K562 (cell line): ENCODE results near the gene VAMP4. TPM values are rescaled to one million over a fixed set of nuclear protein-coding genes. Genes with fewer than 3 reads are reported as not detected.
A peak's percentile ranks its signal among the peaks of the same experiment; 100 is the strongest.

Experiments used
- BCL6 ChIP-seq: fragments of 250-450 bp; sonication (Bioruptor Pico); IDR thresholded peaks from 2 replicates; pipeline ENCODE4 v1.4.0; 2020
- BHLHE40 ChIP-seq: IDR thresholded peaks from 2 replicates; pipeline ENCODE4 v1.6.1; 2011; ENCODE audit warnings: low read length, improper control_type of control experiment
- CBX3 ChIP-seq, 2 experiments: IDR thresholded peaks; 1 replicate in 1 of 2; 2 replicates in 1 of 2; pipeline ENCODE4 v1.6.1; 2012; ENCODE audit warnings: inconsistent platforms in 2 of 2, low read length in 2 of 2, borderline replicate concordance in 1 of 2, control low read depth in 1 of 2
- CCAR2 ChIP-seq: fragments of 200-400 bp; formaldehyde crosslinking; IDR thresholded peaks from 2 replicates; pipeline ENCODE4 v1.6.1; 2017; ENCODE audit warnings: mild to moderate bottlenecking, low read depth, low read length
- FOXP1 ChIP-seq: sonication (generic); formaldehyde crosslinking; IDR thresholded peaks from 2 replicates; pipeline ENCODE4 v1.8.0; 2022; ENCODE audit warnings: mild to moderate bottlenecking, missing genetic modification reagents
- HNRNPLL ChIP-seq: fragments of 200-400 bp; formaldehyde crosslinking; IDR thresholded peaks from 2 replicates; pipeline ENCODE4 v1.6.1; 2017; ENCODE audit warnings: low read length, low read depth, mild to moderate bottlenecking; ENCODE audit not compliant: poor library complexity, severe bottlenecking
- L3MBTL2 ChIP-seq: fragments of 450-650 bp; IDR thresholded peaks from 2 replicates; pipeline ENCODE4 v1.6.1; 2016; ENCODE audit warnings: mild to moderate bottlenecking, moderate library complexity
- MAFG ChIP-seq: fragments of 450-650 bp; conservative IDR thresholded peaks from 2 replicates; pipeline ENCODE4 v1.6.1; 2016; ENCODE audit warnings: missing genetic modification characterization, missing compliant biosample characterization
- MCM3 ChIP-seq: fragments of 450-650 bp; IDR thresholded peaks from 2 replicates; pipeline ENCODE4 v1.6.1; 2016
- NFATC3 ChIP-seq: fragments of 450-650 bp; IDR thresholded peaks from 2 replicates; pipeline ENCODE4 v1.6.1; 2017; ENCODE audit warnings: mild to moderate bottlenecking
- RCOR1 ChIP-seq, 2 experiments: IDR thresholded peaks; 2 replicates each; pipeline ENCODE4 v1.6.1; 2012; ENCODE audit warnings: low read depth in 2 of 2, low read length in 2 of 2, borderline replicate concordance in 1 of 2, improper control_type of control experiment in 1 of 2
- SAFB2 ChIP-seq: fragments of 200-400 bp; formaldehyde crosslinking; IDR thresholded peaks from 2 replicates; pipeline ENCODE4 v1.6.1; 2018; ENCODE audit warnings: borderline replicate concordance, low read length, low read depth, moderate library complexity; ENCODE audit not compliant: severe bottlenecking
- SRSF1 ChIP-seq: fragments of 200-400 bp; formaldehyde crosslinking; IDR thresholded peaks from 2 replicates; pipeline ENCODE4 v1.6.1; 2017; ENCODE audit warnings: mild to moderate bottlenecking, low read depth, low read length, moderate library complexity
- TARDBP ChIP-seq: fragments of 450-650 bp; IDR thresholded peaks from 2 replicates; pipeline ENCODE4 v1.6.1; 2016
- TRIM24 ChIP-seq, 2 experiments: fragments of 450-650 bp; IDR thresholded peaks; 2 replicates each; pipeline ENCODE4 v1.6.1; 2016
- ZNF124 ChIP-seq: sonication (generic); formaldehyde crosslinking; IDR thresholded peaks from 2 replicates; pipeline ENCODE4 v1.8.1; 2022; ENCODE audit warnings: missing genetic modification reagents
- ZNF444 ChIP-seq: fragments of 250-450 bp; sonication (Bioruptor Pico); IDR thresholded peaks from 2 replicates; pipeline ENCODE4 v1.4.0; 2020; ENCODE audit warnings: mild to moderate bottlenecking, moderate library complexity
- polyA plus RNA-seq, 8 experiments: library from polyadenylated mRNA; depleted of rRNA in 4 of 8; stranded (reverse) in 5 of 8; unstranded in 3 of 8; fragments of >200 nt; fragmentation: Nextera tagmentation in 2 of 8; fragmentation: Illumina TruSeq in 1 of 8; extraction: Ambion mirVana in 2 of 8; extraction: Trizol in 1 of 8; gene quantifications; 2 replicates each; pipeline versions ENCODE4 v1.2.1 to v1.2.3, GENCODE V29; 2011 to 2014; ENCODE audit warnings: inconsistent platforms in 1 of 8, missing spikeins in 1 of 8
- total RNA-seq, 7 experiments: library from RNA; depleted of rRNA in 6 of 7; stranded (reverse); fragments of >200 nt in 6 of 7; fragmentation: Illumina TruSeq in 2 of 7; extraction: Trizol in 2 of 7; gene quantifications; 2 replicates each; pipeline versions ENCODE4 v1.2.1 to v1.2.3, GENCODE V29; 2011 to 2021; ENCODE audit warnings: low replicate concordance in 1 of 7
- TF ChIP-seq, protein P1 (sequence below): fragments of 150-350 bp; conservative IDR thresholded peaks from 2 replicates; pipeline ENCODE4 v1.6.1; 2014; ENCODE audit warnings: low read length
- TF ChIP-seq, protein P2 (sequence below): fragments of 250-450 bp; sonication (Bioruptor Pico); IDR thresholded peaks from 2 replicates; pipeline ENCODE4 v1.9.0; 2021; ENCODE audit warnings: mild to moderate bottlenecking, inconsistent platforms
- TF ChIP-seq, protein P3 (sequence below): fragments of 450-650 bp; IDR thresholded peaks from 2 replicates; pipeline ENCODE4 v1.6.1; 2018; ENCODE audit warnings: mild to moderate bottlenecking, low read depth; ENCODE audit not compliant: partially characterized antibody
- TF ChIP-seq, protein P4 (sequence below): sonication (generic); formaldehyde crosslinking; IDR thresholded peaks from 2 replicates; pipeline ENCODE4 v1.8.1; 2023; ENCODE audit warnings: mild to moderate bottlenecking, missing genetic modification reagents, moderate library complexity
- TF ChIP-seq, protein P5 (sequence below): sonication (generic); formaldehyde crosslinking; IDR thresholded peaks from 2 replicates; pipeline ENCODE4 v1.8.0; 2022; ENCODE audit warnings: missing genetic modification reagents, mild to moderate bottlenecking, moderate library complexity, borderline replicate concordance

VAMP4 gene
- total and polyA plus RNA-seq, 9 of the 15 experiments (the other 6 are each of a cell fraction or from before 2014, with no cell fraction given): 3.3 to 21.4 (median 11.9) TPM

DNA sequence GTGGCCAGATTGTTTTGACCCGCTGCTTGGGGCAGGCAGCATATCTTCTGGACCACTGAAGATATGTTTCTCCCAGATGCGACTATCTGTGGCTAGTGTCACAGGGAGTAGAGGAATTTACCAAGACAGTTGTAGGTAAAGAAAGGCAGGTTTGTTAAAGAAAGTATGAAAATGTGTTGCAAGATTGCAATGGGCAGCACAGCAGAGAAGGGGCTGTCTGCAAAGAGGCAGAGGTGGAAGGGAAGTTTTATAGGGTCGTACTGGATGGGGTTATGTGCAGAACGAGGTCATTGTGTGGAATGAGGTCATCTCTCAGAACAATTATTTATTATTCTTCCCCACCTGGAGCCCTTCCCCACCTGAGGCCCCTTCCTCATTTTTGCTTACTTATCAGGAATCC is 15.0 kb upstream of the VAMP4 start (continued):
- TF ChIP-seq, protein P1, sequence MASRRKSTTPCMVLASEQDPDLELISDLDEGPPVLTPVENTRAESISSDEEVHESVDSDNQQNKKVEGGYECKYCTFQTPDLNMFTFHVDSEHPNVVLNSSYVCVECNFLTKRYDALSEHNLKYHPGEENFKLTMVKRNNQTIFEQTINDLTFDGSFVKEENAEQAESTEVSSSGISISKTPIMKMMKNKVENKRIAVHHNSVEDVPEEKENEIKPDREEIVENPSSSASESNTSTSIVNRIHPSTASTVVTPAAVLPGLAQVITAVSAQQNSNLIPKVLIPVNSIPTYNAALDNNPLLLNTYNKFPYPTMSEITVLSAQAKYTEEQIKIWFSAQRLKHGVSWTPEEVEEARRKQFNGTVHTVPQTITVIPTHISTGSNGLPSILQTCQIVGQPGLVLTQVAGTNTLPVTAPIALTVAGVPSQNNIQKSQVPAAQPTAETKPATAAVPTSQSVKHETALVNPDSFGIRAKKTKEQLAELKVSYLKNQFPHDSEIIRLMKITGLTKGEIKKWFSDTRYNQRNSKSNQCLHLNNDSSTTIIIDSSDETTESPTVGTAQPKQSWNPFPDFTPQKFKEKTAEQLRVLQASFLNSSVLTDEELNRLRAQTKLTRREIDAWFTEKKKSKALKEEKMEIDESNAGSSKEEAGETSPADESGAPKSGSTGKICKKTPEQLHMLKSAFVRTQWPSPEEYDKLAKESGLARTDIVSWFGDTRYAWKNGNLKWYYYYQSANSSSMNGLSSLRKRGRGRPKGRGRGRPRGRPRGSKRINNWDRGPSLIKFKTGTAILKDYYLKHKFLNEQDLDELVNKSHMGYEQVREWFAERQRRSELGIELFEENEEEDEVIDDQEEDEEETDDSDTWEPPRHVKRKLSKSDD: no peak
- TF ChIP-seq FOXP1 (CRISPR knock-in tag) (no peak), HNRNPLL (no peak), ZNF444 (no peak), NFATC3 (no peak), TRIM24 (IDR thresholded peaks at IDR 0.05) (peak in 1 of 2 experiments; percentile 27; a peak in 1 of 4 replicates), RCOR1 (IDR thresholded peaks at IDR 0.05; ENCODE audit: borderline replicate concordance in 1 of 2, low read depth in 2 of 2, low read length in 2 of 2) (no peak), CBX3 (IDR thresholded peaks at IDR 0.05; ENCODE audit: borderline replicate concordance in 1 of 2, low read length in 2 of 2) (peak in 1 of 2 experiments; percentile 75; a peak in 1 of 3 replicates), L3MBTL2 (no peak), BCL6 (no peak), SRSF1 (no peak), SAFB2 (no peak), CCAR2 (no peak), MAFG (tag) (no peak), BHLHE40 (no peak), TARDBP (no peak), MCM3 (no peak), ZNF124 (CRISPR knock-in tag) (no peak)
- TF ChIP-seq, protein P2, sequence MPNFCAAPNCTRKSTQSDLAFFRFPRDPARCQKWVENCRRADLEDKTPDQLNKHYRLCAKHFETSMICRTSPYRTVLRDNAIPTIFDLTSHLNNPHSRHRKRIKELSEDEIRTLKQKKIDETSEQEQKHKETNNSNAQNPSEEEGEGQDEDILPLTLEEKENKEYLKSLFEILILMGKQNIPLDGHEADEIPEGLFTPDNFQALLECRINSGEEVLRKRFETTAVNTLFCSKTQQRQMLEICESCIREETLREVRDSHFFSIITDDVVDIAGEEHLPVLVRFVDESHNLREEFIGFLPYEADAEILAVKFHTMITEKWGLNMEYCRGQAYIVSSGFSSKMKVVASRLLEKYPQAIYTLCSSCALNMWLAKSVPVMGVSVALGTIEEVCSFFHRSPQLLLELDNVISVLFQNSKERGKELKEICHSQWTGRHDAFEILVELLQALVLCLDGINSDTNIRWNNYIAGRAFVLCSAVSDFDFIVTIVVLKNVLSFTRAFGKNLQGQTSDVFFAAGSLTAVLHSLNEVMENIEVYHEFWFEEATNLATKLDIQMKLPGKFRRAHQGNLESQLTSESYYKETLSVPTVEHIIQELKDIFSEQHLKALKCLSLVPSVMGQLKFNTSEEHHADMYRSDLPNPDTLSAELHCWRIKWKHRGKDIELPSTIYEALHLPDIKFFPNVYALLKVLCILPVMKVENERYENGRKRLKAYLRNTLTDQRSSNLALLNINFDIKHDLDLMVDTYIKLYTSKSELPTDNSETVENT (CRISPR knock-in tag): no peak
- TF ChIP-seq, protein P3, sequence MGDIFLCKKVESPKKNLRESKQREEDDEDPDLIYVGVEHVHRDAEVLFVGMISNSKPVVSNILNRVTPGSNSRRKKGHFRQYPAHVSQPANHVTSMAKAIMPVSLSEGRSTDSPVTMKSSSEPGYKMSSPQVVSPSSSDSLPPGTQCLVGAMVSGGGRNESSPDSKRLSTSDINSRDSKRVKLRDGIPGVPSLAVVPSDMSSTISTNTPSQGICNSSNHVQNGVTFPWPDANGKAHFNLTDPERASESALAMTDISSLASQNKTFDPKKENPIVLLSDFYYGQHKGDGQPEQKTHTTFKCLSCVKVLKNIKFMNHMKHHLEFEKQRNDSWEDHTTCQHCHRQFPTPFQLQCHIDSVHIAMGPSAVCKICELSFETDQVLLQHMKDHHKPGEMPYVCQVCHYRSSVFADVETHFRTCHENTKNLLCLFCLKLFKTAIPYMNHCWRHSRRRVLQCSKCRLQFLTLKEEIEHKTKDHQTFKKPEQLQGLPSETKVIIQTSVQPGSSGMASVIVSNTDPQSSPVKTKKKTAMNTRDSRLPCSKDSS: peak; percentile 79
- TF ChIP-seq, protein P4, sequence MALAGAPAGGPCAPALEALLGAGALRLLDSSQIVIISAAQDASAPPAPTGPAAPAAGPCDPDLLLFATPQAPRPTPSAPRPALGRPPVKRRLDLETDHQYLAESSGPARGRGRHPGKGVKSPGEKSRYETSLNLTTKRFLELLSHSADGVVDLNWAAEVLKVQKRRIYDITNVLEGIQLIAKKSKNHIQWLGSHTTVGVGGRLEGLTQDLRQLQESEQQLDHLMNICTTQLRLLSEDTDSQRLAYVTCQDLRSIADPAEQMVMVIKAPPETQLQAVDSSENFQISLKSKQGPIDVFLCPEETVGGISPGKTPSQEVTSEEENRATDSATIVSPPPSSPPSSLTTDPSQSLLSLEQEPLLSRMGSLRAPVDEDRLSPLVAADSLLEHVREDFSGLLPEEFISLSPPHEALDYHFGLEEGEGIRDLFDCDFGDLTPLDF (CRISPR knock-in tag): no peak
- TF ChIP-seq, protein P5, sequence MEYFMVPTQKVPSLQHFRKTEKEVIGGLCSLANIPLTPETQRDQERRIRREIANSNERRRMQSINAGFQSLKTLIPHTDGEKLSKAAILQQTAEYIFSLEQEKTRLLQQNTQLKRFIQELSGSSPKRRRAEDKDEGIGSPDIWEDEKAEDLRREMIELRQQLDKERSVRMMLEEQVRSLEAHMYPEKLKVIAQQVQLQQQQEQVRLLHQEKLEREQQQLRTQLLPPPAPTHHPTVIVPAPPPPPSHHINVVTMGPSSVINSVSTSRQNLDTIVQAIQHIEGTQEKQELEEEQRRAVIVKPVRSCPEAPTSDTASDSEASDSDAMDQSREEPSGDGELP (CRISPR knock-in tag): no peak
